HT1080 (cell line): ENCODE results near the gene BMPER. TPM values are rescaled to one million over a fixed set of nuclear protein-coding genes. Genes with fewer than 3 reads are reported as not detected.

ENCODE experiments used
- DNase-seq: peaks from one replicate; pipeline ENCODE4 v3.0.0-alpha.2; 2015; ENCODE audit warnings: low read depth
- total RNA-seq: library from RNA; depleted of rRNA; stranded (reverse); fragments of >200 nt; shearing (Covaris generic); gene quantifications from 2 replicates; pipeline ENCODE4 v1.2.3, GENCODE V29; 2014

BMPER gene
- total RNA-seq, 1 experiment from 2014 or later: 3.8 TPM

DNA sequence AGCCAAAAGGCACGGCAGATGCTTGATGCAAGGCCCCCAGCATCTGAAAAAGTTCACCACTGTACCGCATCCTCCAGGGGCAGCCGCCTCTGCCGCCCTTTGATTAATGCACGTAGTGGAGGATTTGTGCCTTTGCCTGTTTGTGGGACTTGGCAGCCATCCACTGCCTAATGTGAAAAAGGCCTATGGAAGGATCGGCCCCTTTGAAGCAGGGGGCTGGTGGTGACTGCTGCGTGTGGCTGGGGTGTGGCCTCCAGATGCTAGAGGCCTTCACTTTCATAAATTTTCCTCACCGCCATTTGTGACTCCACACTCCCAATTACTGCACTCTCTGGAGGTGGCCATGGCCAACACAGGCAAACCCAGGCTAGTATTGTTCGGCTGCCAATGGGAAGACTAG is 226.0 kb downstream of the BMPER start:
- no peak for DNase-seq

DNA sequence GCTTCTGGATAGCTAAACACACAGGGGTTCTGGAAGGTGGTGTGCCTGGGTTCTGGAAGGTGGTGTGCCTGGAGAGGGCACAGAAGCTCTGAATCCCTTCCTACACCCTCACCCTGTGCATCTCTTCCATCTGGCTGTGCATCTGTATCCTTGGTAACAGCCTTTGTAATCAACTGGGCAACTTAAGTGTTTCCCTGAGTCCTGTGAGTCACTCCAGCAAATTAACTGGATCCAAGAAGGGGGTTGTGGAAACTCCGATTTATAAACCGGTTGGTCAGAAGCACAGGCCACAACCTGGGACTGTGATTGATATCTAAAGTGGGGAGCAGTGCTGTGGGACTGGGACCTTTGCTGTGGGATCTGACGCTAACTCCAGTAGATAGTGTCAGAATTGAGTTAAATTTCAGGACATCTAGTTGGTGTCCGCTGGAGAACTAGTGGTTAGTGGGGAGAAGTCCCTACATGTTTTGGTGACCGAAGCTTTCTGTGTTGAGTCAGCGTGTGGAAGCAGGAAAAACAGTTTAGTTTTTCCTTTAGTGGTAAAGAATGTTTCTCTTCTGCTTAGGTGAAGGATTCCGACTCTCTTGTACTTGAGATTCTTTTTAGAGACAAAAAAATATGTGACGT is 228.1 kb downstream of the BMPER start:
- peak; percentile 87 for DNase-seq

DNA sequence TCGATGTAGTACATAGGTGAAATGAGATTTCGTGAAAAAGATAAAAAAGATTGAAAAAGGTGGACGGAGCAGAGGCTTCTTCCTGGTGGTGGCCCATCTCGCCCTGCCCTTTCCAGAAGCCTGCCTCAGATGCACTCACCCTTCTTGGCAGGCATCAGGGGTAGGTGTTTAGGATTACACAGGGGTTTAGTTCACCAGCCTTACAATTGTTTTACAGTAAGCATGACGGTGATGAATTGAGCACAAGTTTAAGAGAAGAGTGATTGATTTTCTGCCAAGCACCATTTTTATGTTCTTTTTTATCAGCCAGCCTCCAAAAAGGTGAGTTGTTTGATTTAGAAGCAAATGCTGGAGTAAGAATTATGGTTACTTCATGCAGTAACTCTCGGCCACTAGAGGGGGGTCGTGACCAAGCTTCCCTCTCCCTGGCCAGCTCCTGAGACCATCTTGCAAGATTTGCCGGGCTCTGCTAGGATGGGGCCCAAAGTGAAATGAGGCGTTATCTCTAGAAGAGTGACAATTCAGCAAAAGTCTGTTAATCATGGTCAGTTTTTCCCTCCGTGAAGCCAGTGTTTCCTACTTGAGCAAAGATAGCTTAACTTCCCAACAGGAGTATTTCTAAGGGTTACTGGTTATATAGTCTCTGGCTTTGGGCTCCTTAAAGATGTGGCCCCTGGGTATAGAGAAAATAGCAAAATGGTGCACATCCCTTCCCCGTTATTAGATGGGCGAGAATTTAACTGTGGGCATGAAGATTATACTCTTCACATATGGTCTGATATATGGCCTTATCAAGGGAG is 228.8 kb downstream of the BMPER start:
- DNase-seq: peak; percentile 76

DNA sequence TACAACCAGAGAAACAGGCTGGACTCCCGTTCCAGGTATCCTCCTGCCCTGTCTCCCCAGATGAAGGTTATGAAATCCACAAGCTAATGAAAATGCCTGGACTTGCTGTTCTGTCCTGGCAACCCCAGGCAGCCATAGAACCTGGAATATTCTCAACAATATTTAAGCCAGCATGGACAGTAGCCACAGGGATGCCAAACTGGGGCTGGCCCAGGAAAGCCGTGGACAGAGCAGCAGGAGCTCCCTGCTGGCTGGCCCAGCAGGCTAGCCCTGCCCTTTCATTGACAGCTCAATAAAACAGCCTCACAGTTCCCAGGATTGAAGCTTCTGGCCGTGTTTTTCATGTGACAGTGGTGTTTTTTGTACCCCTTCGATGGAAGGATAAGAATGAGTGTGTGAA is 230.6 kb downstream of the BMPER start:
- no peak for DNase-seq

DNA sequence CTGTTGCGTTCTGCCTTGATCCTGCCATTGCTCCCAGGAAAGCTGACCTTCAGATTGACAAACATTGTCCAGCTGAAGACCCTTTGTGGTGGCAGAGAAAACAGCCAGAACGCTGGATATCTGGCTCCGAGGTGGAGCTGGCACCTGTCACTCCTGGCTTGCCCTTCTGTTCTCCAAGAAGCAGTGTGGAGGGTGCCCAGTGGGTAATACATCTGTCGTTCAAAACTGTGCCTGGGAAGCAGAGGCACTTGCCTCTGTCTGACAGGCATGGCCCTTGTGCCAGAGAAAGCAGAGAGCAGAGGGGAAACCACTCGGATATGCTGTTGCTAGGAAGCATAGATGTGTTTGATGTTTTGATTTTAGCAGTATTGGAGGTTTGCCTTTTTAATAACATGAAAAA is 231.4 kb downstream of the BMPER start:
- no peak for DNase-seq

DNA sequence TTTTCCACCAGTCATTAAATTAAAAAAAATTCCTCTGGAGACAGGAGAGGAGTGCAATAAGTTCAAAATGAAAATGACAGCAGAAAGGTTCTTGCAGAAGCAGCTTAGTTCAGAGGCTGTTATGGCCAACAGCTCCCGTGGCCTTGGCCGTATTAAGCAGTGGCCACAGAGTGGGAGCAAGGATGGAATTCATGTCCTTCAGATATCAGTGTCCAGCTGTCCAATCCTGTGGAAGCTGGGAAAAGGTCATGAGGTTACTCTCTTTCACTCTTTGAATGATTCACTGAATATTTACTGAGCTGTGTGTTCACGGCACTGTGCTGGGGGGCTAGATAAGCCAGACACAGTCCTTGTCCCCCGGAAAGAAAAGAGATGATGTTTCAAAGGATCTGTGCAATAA is 231.8 kb downstream of the BMPER start:
- no peak for DNase-seq

DNA sequence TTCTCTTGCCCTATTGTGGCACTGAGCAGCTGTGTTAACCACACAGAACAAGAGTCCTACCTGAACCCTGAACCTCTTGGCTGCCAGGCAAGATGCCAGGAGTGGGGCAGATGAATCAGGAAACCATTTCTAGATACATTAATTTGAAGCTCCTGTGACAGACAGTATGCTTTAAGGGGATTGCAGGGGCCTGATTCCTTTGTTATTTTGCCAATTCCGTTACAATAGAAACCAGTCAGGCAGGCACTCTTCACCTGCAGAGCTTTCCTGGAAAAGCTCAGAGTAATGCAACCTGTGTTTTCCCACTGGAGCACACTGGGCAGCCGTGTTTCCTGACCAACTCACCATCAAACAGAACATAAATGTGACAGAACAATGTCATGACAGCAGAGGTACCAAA is 233.1 kb downstream of the BMPER start:
- DNase-seq: no peak

DNA sequence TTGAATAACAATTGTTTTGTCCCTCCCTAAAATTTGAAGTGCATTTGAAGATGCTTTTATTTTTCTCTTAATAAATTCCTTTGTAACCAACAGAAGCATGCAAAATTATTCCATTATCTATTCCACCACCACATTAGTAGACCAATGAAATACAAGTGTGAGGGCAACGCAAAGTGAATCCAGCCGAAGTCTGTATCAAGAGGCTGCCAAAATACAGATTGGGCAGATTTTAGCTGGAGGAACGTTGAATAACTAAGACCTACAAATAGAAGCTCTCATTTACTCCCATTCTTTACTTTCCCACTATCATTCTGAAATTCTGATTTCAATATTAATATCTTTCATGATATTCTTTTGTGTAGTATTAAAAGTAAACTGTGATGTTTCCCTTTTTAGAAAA is 233.7 kb downstream of the BMPER start:
- no peak for DNase-seq

DNA sequence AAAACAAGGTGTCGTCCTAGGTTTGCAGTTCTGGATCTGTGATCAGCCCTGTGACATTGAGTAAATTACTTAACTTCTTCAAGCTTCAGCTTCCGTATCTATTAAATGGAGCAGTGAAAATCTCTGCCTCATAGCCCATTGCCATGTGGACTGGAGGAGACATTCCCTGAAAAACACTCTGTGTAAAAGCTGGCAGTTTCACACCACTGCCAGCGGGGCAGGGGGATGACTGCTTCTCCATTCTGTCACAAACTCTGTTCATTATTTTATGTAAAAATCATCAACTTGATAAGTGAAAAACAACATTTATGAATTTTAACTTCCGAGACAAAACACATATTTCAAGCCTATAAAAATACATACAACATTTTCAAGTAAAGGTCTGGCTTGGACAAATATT is 234.7 kb downstream of the BMPER start:
- DNase-seq: no peak

DNA sequence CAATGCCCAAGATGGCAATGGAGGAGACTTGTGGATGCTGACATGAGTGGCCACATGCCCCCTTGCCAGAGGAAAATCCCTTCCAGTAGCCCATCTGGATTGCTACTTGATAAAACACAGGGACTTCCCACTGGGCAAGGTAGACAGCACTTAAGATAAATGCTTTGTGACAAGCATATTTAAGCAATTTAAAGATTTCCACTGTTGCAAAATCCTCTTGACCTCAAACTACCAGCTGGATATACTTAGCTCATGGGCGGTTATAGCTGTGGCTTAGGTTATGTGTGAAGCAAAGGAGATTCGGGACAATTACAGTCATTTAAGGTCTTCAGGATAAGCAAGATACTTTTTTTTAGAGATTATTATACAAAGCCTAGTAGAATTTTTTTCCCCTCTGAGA is 238.1 kb downstream of the BMPER start:
- no peak for DNase-seq

DNA sequence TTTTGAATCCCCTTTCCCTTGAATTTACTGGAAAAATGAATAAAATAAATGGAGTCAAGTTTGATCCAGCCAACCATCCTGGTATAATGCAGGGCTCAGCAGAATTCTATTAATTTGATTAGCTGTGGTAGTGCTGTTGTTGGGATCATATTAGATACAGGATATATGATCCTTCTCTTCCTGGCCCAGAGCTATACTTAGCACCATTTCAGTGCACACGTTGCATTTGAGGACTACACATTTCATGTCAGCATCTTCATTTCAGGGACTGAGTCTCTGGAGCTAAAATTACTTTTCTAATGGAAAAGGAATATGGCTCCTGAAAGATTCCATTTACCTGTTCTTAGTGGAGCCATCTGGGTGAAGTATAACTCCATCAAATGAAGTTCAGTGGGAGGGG is 240.3 kb downstream of the BMPER start:
- no peak for DNase-seq

DNA sequence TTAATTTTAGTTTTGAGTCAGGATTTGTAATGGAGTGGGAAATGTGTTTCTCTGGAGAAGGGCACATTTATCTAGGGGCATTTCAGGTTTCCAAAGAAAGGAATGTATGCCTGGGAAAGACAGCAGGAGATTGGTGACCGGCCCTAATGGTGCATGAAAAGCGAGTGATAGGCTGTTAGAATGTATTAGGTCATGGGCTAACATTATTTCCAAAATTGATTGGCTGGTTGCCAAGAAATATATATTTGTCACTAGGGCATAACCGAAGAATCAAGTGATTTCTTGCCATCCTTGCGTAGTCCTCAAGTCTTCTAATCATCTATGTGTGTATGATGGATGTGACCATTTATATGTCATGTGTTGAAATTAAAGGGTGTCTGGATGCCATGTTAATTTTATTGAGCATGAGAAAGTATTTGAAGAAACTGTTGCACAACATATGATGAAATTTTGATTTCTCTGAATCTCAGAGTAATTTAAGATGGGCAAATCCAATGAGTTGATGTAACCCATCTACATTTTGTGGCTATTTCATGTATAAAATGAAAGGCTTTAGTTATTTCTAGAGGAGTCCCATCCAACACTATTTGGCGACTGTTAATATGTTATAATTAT is 248.4 kb downstream of the BMPER start:
- DNase-seq: no peak

DNA sequence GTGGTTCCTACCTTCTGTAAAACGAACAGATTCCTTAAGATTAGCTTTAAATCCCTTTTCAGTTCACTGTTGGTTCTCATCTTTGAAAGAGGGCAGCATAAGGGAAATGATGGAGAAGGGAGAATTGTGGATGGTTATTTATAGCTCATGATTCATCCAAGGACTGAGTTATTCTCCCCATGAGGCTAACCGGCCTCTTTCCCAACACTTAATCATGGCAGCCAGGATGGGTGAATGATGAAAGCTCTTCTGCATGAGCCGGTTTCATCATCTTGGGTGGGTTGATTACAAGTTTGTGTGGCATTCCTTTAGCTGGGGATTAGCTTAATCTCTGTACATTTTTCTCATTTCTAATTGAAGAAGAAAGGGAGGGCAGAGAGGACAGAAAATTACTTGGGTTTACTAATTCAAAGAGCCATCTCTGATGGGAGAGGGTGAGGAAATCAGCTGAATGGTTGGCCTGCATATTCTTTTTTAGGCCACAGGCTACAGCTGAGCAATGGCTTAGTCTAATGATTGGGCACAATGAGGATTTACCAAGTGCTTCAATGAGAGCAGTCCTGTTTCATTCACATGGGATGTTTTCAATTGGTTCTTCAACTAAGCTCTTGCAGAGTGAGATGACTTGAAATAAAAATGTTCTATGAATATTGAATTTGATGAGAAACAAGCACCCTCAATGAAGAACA is 250.0 kb downstream of the BMPER start:
- DNase-seq: peak; percentile 90

DNA sequence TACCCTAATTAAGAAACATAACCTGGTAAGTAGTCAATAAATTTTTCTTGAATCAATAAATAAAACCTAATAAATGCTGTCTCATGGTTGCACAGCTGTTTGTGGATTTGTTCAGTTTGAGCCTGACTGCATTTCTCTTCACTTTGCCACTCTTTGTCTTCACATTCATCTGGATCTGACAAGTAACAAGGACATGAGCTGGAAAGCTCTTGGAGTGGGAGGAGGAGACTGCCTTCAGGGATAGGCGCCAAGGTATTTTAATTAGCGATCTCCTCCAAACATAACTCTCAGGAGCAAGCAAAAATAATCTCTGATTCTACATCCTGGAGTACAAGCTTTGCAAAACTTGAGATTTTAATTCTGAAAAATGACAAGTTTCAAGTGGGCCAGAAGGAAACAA is 251.0 kb downstream of the BMPER start:
- DNase-seq: no peak

DNA sequence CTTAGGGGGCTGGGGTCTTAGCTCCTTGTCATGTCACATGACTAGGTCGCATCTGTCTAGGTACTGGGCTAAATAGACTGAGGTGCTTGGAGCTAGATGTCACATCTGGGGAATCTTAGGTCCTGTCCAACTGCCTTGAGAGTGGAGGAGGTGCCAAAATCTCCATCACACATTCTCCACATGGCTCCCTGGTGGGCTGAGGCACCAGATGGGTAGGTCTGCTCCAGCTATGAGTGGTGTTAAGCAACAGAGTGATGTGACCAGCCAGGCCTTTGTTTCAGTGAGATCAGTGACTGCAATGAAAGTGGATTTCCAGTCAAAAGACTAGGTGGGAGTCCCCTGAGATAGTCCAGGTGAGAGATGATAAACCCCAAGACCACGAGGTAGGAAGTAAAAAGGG is 251.8 kb downstream of the BMPER start:
- no peak for DNase-seq

DNA sequence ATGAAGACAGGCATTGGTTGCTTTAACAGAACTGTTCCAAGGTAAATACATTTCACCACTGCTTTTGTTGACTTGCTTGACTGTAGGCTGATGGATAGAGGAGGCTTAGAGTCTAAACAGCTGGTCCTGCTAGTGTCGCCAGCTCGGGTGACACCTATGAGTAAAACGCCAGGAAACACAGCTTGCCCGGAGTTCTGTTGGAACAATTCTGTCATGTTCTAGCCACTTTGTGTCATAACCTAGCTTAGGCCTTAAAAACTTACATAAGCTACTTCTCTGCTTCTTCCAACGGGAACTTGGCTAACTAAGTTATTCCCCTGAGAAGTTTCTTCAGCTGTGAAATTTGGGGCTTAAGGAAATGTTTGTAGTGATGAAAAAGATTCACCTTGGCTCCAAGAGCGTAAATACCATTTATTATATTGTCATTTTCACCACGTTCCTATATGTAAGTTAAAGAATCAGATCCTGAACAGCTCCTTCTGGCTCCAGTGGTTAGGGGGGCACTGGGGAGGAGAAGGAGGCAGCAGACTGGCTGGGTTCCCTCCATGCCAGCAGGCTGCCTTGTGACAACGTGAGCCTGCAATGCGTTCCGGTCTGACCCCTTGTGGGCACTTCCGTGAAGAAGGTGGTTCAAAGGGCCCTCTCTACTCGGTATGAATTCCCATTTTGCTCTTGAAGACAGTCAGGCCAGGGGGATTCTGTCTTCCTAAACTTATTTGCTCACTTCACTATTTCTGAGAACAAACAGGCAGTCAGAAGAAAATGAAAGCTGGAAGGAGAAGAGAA is 253.2 kb downstream of the BMPER start:
- no peak for DNase-seq

DNA sequence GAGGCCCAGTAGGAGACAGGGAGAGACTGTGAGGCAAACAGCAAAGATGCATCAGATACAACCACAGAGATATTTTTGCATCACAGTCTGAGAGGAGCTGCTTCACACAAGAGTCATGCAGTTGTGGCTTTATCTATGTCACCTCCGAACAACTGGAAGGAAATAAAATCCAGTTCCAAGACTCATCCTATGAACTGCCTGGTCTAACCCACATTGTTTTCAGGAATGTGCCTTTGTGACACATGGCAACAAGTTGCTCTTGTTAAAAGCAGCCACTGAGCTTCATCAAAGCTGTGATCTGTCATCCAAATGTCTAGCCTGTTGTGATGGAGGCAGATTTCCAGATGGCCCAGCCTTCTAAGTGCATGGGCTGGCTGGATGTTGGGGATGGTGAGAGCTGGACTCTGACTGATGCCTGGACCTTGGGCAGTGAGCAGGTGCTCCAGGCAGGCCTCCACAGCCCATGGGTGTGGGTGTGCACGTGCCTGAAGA is 255.0 kb downstream of the BMPER start:
- DNase-seq: peak; percentile 63

DNA sequence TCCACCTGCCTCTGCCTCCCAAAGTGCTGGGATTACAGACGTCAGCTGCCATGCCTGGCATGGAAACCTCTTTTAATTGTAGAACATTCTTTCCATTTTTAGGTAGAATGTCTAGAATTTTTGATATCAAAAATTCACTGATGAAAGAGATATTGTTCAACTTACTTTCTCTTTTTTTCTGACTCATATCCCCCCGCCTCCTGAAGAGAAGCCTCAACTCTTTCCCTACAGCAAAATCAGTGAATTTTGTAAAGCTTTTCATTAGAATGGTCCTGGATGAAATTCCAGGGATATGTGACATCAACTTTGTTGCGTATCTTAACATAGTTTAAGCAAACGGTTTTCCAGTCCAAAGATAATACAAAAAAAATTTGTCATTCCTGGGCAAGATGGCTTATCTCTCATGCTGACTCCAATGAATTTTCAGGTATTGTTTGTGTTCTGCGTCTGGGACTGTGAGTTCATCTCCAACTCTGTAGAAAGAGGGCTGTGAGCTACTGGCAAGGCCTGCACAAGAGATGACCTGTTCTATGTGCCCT is 256.8 kb downstream of the BMPER start:
- no peak for DNase-seq

DNA sequence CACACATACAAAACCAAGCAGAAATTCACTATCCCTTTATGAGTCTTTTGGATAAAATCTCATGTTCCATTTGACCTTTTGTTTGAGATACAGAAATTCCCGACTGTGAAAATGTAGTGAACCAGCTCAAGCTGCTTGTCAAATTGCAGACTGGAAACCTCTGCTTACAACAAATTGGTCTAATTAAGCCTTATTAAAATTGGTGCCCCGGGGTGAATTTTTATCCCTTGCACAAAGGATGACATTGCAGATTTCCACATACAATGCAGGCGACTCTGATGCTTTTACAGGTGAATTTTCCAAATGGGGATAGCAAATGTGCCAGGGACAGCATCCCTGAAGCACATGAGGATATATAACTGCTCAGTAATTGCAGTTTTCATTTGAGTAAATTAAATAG is 257.3 kb downstream of the BMPER start:
- no peak for DNase-seq

DNA sequence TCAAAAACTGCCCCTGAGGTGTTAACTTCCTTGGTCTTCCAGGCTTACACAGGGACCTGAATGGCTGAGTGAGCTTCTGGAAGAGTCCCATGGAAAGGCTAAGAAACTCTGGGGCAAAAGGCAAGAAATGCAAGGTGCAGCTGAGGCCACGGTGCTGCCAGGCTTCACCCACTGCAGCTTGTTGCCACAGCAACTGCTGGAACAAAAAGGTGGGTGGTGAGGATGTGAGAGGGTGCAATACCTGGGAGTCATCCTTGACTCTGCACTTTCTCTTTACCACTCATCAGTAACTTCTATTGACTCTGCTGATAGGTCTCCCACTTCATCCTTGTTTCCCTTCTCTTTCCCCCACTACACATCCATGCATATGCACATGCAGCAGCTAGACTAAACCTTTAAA is 258.6 kb downstream of the BMPER start:
- DNase-seq: no peak

DNA sequence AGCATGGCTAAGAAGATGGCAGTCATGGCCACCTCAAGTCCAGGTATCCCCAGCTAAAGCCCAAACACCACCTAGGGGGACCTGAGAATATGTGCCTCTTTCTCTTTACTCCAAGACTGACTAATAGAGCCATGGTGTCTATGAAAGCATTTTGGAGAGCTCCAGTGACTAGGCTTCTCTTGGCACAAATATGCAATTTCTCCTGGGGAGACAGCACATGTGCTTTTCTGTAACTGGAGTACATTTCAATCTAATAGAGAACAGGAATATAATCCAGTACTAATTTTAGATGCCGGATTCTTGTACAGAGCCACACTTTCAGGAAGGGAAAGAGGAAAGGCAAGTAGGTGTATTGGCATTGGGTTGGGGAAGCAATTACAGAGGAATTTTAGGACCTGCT is 260.1 kb downstream of the BMPER start:
- DNase-seq: no peak
